HCT116 (cell line): ENCODE measurements around the gene JUN.

Experiments
- CTCF ChIP-seq, 3 experiments: fragments of 200-600 bp in 1 of 3; sonication (generic) in 1 of 3; IDR thresholded peaks in 2 of 3; conservative IDR thresholded peaks in 1 of 3; 2 replicates each; pipeline ENCODE4 v1.5.1; 2012 to 2017; ENCODE audit warnings: low read depth in 2 of 3, low read length in 2 of 3, antibody characterized with exemption in 1 of 3, borderline replicate concordance in 1 of 3, control low read depth in 1 of 3, mild to moderate bottlenecking in 1 of 3, mixed read lengths in 1 of 3, mixed run types in 1 of 3, moderate library complexity in 1 of 3; ENCODE audit not compliant: insufficient read depth in 1 of 3
- EGR1 ChIP-seq: IDR thresholded peaks from 2 replicates; pipeline ENCODE4 v1.6.1; 2012; ENCODE audit warnings: low read depth
- EZH2 ChIP-seq: fragments of 200-600 bp; sonication (generic); IDR thresholded peaks from 2 replicates; pipeline ENCODE4 v1.6.1; 2017; ENCODE audit warnings: antibody characterized with exemption, mixed run types
- MAX ChIP-seq: IDR thresholded peaks from 2 replicates; pipeline ENCODE4 v1.6.1; 2012
- POLR2AphosphoS5 ChIP-seq: IDR thresholded peaks from 2 replicates; pipeline ENCODE4 v1.6.1; 2011; ENCODE audit warnings: mild to moderate bottlenecking, low read depth, low read length, moderate library complexity
- SRF ChIP-seq: IDR thresholded peaks from 2 replicates; pipeline ENCODE4 v1.6.1; 2012; ENCODE audit warnings: low read depth
- YY1 ChIP-seq: IDR thresholded peaks from 2 replicates; pipeline ENCODE4 v1.6.1; 2011; ENCODE audit warnings: low read length, low read depth, moderate library complexity, mild to moderate bottlenecking; ENCODE audit not compliant: insufficient replicate concordance; ENCODE audit errors: extremely low read depth
- TF ChIP-seq, protein P1 (sequence below): IDR thresholded peaks from 2 replicates; pipeline ENCODE4 v1.6.1; 2011; ENCODE audit warnings: mild to moderate bottlenecking, low read length, moderate library complexity; ENCODE audit not compliant: insufficient replicate concordance; ENCODE audit errors: extremely low read depth
- TF ChIP-seq, protein P2 (sequence below): IDR thresholded peaks from 2 replicates; pipeline ENCODE4 v1.6.1; 2012; ENCODE audit warnings: low read depth

DNA sequence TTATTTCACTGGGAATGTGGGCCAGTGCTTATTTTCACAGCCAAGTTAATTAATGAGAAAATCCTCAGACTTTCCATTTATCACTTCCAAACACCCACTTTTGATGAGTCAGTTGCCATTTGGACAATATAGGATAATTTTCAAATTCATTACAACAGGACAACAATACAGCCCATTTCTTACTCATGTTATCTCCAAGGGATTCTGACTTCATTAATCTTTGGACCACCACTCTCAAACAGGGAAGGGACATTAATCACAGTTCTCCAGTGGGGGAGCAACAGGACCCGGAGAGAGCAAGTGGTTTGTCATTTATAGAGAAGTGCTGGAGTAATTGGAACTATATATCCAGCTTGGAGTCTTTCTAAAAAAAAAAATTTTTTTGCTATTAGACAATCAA is 38.7 kb downstream of the JUN start:
- TF ChIP-seq POLR2AphosphoS5 (no peak), YY1 (no peak), CTCF (IDR thresholded peaks at IDR 0.05 in 2 of 3, conservative IDR thresholded peaks at IDR 0.05 in 1 of 3; ENCODE audit: borderline replicate concordance in 1 of 3, insufficient read depth in 1 of 3, low read depth in 2 of 3, low read length in 2 of 3) (no peak), MAX (no peak), SRF (no peak), EZH2 (no peak), EGR1 (no peak)
- TF ChIP-seq, protein P1, sequence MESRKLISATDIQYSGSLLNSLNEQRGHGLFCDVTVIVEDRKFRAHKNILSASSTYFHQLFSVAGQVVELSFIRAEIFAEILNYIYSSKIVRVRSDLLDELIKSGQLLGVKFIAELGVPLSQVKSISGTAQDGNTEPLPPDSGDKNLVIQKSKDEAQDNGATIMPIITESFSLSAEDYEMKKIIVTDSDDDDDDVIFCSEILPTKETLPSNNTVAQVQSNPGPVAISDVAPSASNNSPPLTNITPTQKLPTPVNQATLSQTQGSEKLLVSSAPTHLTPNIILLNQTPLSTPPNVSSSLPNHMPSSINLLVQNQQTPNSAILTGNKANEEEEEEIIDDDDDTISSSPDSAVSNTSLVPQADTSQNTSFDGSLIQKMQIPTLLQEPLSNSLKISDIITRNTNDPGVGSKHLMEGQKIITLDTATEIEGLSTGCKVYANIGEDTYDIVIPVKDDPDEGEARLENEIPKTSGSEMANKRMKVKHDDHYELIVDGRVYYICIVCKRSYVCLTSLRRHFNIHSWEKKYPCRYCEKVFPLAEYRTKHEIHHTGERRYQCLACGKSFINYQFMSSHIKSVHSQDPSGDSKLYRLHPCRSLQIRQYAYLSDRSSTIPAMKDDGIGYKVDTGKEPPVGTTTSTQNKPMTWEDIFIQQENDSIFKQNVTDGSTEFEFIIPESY, result no peak
- TF ChIP-seq, protein P2, sequence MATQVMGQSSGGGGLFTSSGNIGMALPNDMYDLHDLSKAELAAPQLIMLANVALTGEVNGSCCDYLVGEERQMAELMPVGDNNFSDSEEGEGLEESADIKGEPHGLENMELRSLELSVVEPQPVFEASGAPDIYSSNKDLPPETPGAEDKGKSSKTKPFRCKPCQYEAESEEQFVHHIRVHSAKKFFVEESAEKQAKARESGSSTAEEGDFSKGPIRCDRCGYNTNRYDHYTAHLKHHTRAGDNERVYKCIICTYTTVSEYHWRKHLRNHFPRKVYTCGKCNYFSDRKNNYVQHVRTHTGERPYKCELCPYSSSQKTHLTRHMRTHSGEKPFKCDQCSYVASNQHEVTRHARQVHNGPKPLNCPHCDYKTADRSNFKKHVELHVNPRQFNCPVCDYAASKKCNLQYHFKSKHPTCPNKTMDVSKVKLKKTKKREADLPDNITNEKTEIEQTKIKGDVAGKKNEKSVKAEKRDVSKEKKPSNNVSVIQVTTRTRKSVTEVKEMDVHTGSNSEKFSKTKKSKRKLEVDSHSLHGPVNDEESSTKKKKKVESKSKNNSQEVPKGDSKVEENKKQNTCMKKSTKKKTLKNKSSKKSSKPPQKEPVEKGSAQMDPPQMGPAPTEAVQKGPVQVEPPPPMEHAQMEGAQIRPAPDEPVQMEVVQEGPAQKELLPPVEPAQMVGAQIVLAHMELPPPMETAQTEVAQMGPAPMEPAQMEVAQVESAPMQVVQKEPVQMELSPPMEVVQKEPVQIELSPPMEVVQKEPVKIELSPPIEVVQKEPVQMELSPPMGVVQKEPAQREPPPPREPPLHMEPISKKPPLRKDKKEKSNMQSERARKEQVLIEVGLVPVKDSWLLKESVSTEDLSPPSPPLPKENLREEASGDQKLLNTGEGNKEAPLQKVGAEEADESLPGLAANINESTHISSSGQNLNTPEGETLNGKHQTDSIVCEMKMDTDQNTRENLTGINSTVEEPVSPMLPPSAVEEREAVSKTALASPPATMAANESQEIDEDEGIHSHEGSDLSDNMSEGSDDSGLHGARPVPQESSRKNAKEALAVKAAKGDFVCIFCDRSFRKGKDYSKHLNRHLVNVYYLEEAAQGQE, result no peak
